ENCODE results near the gene TCAP. TPM values are rescaled to one million over a fixed set of nuclear protein-coding genes. Genes with fewer than 3 reads are reported as not detected.
A peak's percentile ranks its signal among the peaks of the same experiment; 100 is the strongest.

The TCAP gene
- total and polyA plus RNA-seq, 12 donors, result 2,452 to 6,290 (median 4,242) TPM

GRCh38 chr17:39643271-39643670, 21.9 kb upstream of the TCAP start:
- 73 to 75% methylated on average over 4 of the region's 4 CpGs for WGBS, 2 donors
- Histone ChIP-seq H3K9me3 (no peaks in the 10 kb centered on the region), H3K4me3 (no peak overlapping the region), H3K36me3 (peaks cover 0 to 6% (median 0%) of the 10 kb centered on the region in 9 donors), H3K27me3 (no peaks in the 10 kb centered on the region), H3K27ac (no peak overlapping the region), H3K4me1 (peaks cover 10 to 81% (median 55%) of the 10 kb centered on the region in 9 donors)
- ATAC-seq, result peak in 3 of 8 donors; percentile 31 to 57 (median 46)
- no peak for TF ChIP-seq CTCF (IDR thresholded peaks at IDR 0.05)
- intact Hi-C loops (cut with DNase I), result no loop called here
- no peak for DNase-seq

- WGBS, 2 donors, result 61 to 63% methylated on average over 5 of the region's 5 CpGs
These were observed 17.9 kb upstream of the TCAP start for GRCh38 chr17:39647256-39647655.

GRCh38 chr17:39648616-39649366, 16.4 kb upstream of the TCAP start:
- ATAC-seq, result no peak
- intact Hi-C loops (cut with DNase I), result no loop called here
- DNase-seq, result no peak

More at GRCh38 chr17:39647256-39647655, 17.9 kb upstream of the TCAP start:
- Histone ChIP-seq H3K9me3 (no peaks in the 10 kb centered on the region), H3K36me3 (peaks cover 0 to 11% (median 0%) of the 10 kb centered on the region in 9 donors), H3K4me3 (no peak overlapping the region), H3K4me1 (peaks cover under 1 to 46% (median 22%) of the 10 kb centered on the region in 9 donors), H3K27me3 (no peaks in the 10 kb centered on the region), H3K27ac (no peak overlapping the region)
- DNase-seq (no peak), ATAC-seq (peak in 2 of 8 donors; percentile 30 to 31)
- intact Hi-C loops (cut with DNase I), result no loop called here
- TF ChIP-seq CTCF (IDR thresholded peaks at IDR 0.05), result no peak

GRCh38 chr17:39650121-39650579, 15.0 kb upstream of the TCAP start:
- no peak for ATAC-seq
- H3K27me3 ChIP-seq, result no peaks in the 10 kb centered on the region
- 92 to 93% methylated on average over 11 of the region's 11 CpGs for WGBS, 2 donors
- H3K4me1 ChIP-seq, result peaks cover 0 to 45% (median 16%) of the 10 kb centered on the region in 9 donors
- TF ChIP-seq CTCF (IDR thresholded peaks at IDR 0.05), result no peak
- DNase-seq, result no peak
- H3K4me3 ChIP-seq, result no peak overlapping the region
- H3K27ac ChIP-seq, result no peak overlapping the region
- peaks cover 0 to 27% (median 0%) of the 10 kb centered on the region in 9 donors for H3K36me3 ChIP-seq
- H3K9me3 ChIP-seq, result no peaks in the 10 kb centered on the region
- intact Hi-C loops (cut with DNase I), result no loop called here

More at GRCh38 chr17:39648616-39649366, 16.4 kb upstream of the TCAP start:
- Histone ChIP-seq H3K36me3 (peaks cover 0 to 13% (median 0%) of the 10 kb centered on the region in 9 donors), H3K27me3 (no peaks in the 10 kb centered on the region), H3K4me1 (peaks cover under 1 to 47% (median 23%) of the 10 kb centered on the region in 9 donors), H3K27ac (no peak overlapping the region), H3K9me3 (no peaks in the 10 kb centered on the region), H3K4me3 (no peak overlapping the region)
- 88 to 92% methylated on average over 15 of the region's 15 CpGs for WGBS, 2 donors
- no peak for TF ChIP-seq CTCF (IDR thresholded peaks at IDR 0.05)
